ENCODE measurements around the gene MAP2K2.
"Not testable (repeated sequence)": the region's sequence is repeated elsewhere in the genome, so short reads cannot be mapped to it uniquely, and the experiment has no call there.

MAP2K2 gene

GRCh38 chr19:4139614-4140236 is 15.8 kb upstream of the MAP2K2 start:
- DNase-seq (ENCODE audit: low read depth): peak; percentile 77
- H3K4me3 ChIP-seq (ENCODE audit: low read depth, low read length): no peak overlapping the region
- TF ChIP-seq CTCF (IDR thresholded peaks at IDR 0.05; ENCODE audit: insufficient read depth, low read depth, low read length, missing control alignments): peak; percentile 90

GRCh38 chr19:4138445-4138844 is 14.5 kb upstream of the MAP2K2 start:
- no peak overlapping the region for H3K4me3 ChIP-seq (ENCODE audit: low read depth, low read length)
- no peak for DNase-seq (ENCODE audit: low read depth)
- no peak for TF ChIP-seq CTCF (IDR thresholded peaks at IDR 0.05; ENCODE audit: insufficient read depth, low read depth, low read length, missing control alignments)

GRCh38 chr19:4136680-4137088 is 12.8 kb upstream of the MAP2K2 start:
- H3K4me3 ChIP-seq (ENCODE audit: low read depth, low read length): no peak overlapping the region
- TF ChIP-seq CTCF (IDR thresholded peaks at IDR 0.05; ENCODE audit: insufficient read depth, low read depth, low read length, missing control alignments): no peak
- no peak for DNase-seq (ENCODE audit: low read depth)

- DNase-seq (ENCODE audit: low read depth); H3K4me3 ChIP-seq (ENCODE audit: low read depth, low read length): not testable (repeated sequence)
Measured at GRCh38 chr19:4135386-4135785, 11.5 kb upstream of the MAP2K2 start.

GRCh38 chr19:4134351-4134750 is 10.4 kb upstream of the MAP2K2 start:
- no peak for DNase-seq (ENCODE audit: low read depth)
- H3K4me3 ChIP-seq (ENCODE audit: low read depth, low read length): no peak overlapping the region
- no peak for TF ChIP-seq CTCF (IDR thresholded peaks at IDR 0.05; ENCODE audit: insufficient read depth, low read depth, low read length, missing control alignments)

- TF ChIP-seq CTCF (IDR thresholded peaks at IDR 0.05; ENCODE audit: insufficient read depth, low read depth, low read length, missing control alignments): no peak
- H3K4me3 ChIP-seq (ENCODE audit: low read depth, low read length): no peak overlapping the region
- no peak for DNase-seq (ENCODE audit: low read depth)
Measured at GRCh38 chr19:4130744-4131438, 7.0 kb upstream of the MAP2K2 start.

GRCh38 chr19:4129050-4129449 is 5.1 kb upstream of the MAP2K2 start:
- not testable (repeated sequence) for H3K4me3 ChIP-seq (ENCODE audit: low read depth, low read length); DNase-seq (ENCODE audit: low read depth)

- not testable (repeated sequence) for DNase-seq (ENCODE audit: low read depth); H3K4me3 ChIP-seq (ENCODE audit: low read depth, low read length)
Measured at GRCh38 chr19:4127322-4127721, 3.4 kb upstream of the MAP2K2 start.
